Thyroid gland (tissue), 4 donors: ENCODE data around the gene CHL1. TPM values are rescaled to one million over a fixed set of nuclear protein-coding genes. Genes with fewer than 3 reads are reported as not detected.

ENCODE experiments used
- DNase-seq, 2 donors: peaks; one replicate each; pipeline ENCODE4 v3.0.0-alpha.2; 2019
- H3K27ac ChIP-seq, 3 donors: fragments of 200-600 bp; sonication (generic); 1 replicate in 2 of 3; 2 replicates in 1 of 3; pipeline ENCODE4 v1.5.1; 2016 to 2019; ENCODE audit warnings: mild to moderate bottlenecking in 1 of 3, moderate library complexity in 1 of 3
- H3K27me3 ChIP-seq: fragments of 200-600 bp; sonication (generic); one replicate; pipeline ENCODE4 v1.5.1; 2019
- H3K36me3 ChIP-seq, 2 donors: fragments of 200-600 bp; sonication (generic); one replicate each; pipeline ENCODE4 v1.5.1; 2016 to 2019
- H3K4me1 ChIP-seq, 2 donors: fragments of 200-600 bp; sonication (generic); one replicate each; pipeline ENCODE4 v1.5.1; 2017 to 2019
- H3K4me3 ChIP-seq, 3 donors: fragments of 200-600 bp; sonication (generic); replicated peaks in 1 of 3; 1 replicate in 2 of 3; 2 replicates in 1 of 3; pipeline ENCODE4 v1.5.1; 2016; ENCODE audit warnings: mild to moderate bottlenecking in 1 of 3
- H3K9me3 ChIP-seq: fragments of 200-600 bp; sonication (generic); one replicate; pipeline ENCODE4 v1.5.1; 2017
- CTCF ChIP-seq, 6 experiments: fragments of 200-600 bp in 3 of 6; fragments of 450-650 bp in 3 of 6; sonication (generic) in 3 of 6; IDR thresholded peaks; one replicate each; pipeline ENCODE4 v1.5.1; 2016 to 2019; ENCODE audit warnings: antibody characterized with exemption in 6 of 6, mild to moderate bottlenecking in 2 of 6, inconsistent platforms in 1 of 6, moderate library complexity in 1 of 6
- POLR2A ChIP-seq, 2 donors: fragments of 450-650 bp; IDR thresholded peaks; one replicate each; pipeline ENCODE4 v1.6.1; 2017; ENCODE audit warnings: antibody characterized with exemption in 2 of 2, mild to moderate bottlenecking in 2 of 2, moderate library complexity in 1 of 2
- WGBS, 2 donors: methylation state at CpG; one replicate each; pipeline ENCODE4 v1.1.5; 2017; 5-methylcytosine and 5-hydroxymethylcytosine counted together
- intact Hi-C: fragments of 100-400 bp; cut with DNase I; formaldehyde crosslinking; loops from one replicate; pipeline ENCODE4 v1.15.1; 2023
- small RNA-seq: library from RNA; depleted of rRNA; stranded (forward); fragments of <200 nt; gene quantifications from one replicate; pipeline ENCODE3, GENCODE V24; 2016
- total RNA-seq, 4 donors: library from RNA; depleted of rRNA; stranded (reverse); fragments of >200 nt; gene quantifications; one replicate each; pipeline ENCODE4 v1.2.3, GENCODE V29; 2016

The CHL1 gene
- total RNA-seq, 4 donors from 2014 or later = 3.1 to 5.0 (median 4.3) TPM

GRCh38 chr3:454986-455385 is 258.4 kb downstream of the CHL1 start:
- no peak for DNase-seq
- WGBS, 2 donors = 15 to 33% methylated on average over 2 of the region's 2 CpGs
- intact Hi-C loops = no loop called here
- Histone ChIP-seq H3K4me1 (no peaks in the 10 kb centered on the region), H3K4me3 (no peak overlapping the region), H3K9me3 (no peaks in the 10 kb centered on the region), H3K27ac (no peak overlapping the region), H3K36me3 (no peaks in the 10 kb centered on the region), H3K27me3 (no peaks in the 10 kb centered on the region)
- no peak for TF ChIP-seq CTCF (IDR thresholded peaks at IDR 0.05)
- no peak for TF ChIP-seq POLR2A (IDR thresholded peaks at IDR 0.05)

- WGBS, 2 donors = 75 to 87% methylated on average over 3 of the region's 3 CpGs
- Histone ChIP-seq H3K9me3 (no peaks in the 10 kb centered on the region), H3K27ac (no peak overlapping the region), H3K27me3 (no peaks in the 10 kb centered on the region), H3K36me3 (no peaks in the 10 kb centered on the region), H3K4me3 (no peak overlapping the region), H3K4me1 (no peaks in the 10 kb centered on the region)
- no peak for TF ChIP-seq CTCF (IDR thresholded peaks at IDR 0.05)
- TF ChIP-seq POLR2A (IDR thresholded peaks at IDR 0.05) = no peak
- intact Hi-C loops = no loop called here
- no peak for DNase-seq
Measured at GRCh38 chr3:458124-458523, 261.6 kb downstream of the CHL1 start.

GRCh38 chr3:458653-459310 is 262.2 kb downstream of the CHL1 start:
- Histone ChIP-seq H3K27me3 (no peaks in the 10 kb centered on the region), H3K27ac (no peak overlapping the region), H3K4me3 (no peak overlapping the region), H3K36me3 (no peaks in the 10 kb centered on the region), H3K9me3 (no peaks in the 10 kb centered on the region), H3K4me1 (no peaks in the 10 kb centered on the region)
- WGBS, 2 donors = 72 to 75% methylated on average over 8 of the region's 8 CpGs
- DNase-seq = no peak
- TF ChIP-seq POLR2A (IDR thresholded peaks at IDR 0.05) (no peak), CTCF (IDR thresholded peaks at IDR 0.05) (no peak)
- intact Hi-C loops = no loop called here

Small RNA genes within 50 kb of the gene (small RNA-seq; reads per million reads assigned to genes)
- not detected for gene RNU6-1194P
